ENCODE results near the gene BYSL.

Gene BYSL

GRCh38 chr6:41966214-41966920 lies 45.1 kb downstream of the BYSL start:
- TF ChIP-seq, protein P1, sequence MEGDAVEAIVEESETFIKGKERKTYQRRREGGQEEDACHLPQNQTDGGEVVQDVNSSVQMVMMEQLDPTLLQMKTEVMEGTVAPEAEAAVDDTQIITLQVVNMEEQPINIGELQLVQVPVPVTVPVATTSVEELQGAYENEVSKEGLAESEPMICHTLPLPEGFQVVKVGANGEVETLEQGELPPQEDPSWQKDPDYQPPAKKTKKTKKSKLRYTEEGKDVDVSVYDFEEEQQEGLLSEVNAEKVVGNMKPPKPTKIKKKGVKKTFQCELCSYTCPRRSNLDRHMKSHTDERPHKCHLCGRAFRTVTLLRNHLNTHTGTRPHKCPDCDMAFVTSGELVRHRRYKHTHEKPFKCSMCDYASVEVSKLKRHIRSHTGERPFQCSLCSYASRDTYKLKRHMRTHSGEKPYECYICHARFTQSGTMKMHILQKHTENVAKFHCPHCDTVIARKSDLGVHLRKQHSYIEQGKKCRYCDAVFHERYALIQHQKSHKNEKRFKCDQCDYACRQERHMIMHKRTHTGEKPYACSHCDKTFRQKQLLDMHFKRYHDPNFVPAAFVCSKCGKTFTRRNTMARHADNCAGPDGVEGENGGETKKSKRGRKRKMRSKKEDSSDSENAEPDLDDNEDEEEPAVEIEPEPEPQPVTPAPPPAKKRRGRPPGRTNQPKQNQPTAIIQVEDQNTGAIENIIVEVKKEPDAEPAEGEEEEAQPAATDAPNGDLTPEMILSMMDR (conservative IDR thresholded peaks at IDR 0.05; ENCODE audit: low read depth, low read length), result no peak
- no peak overlapping the region for H3K4me3 ChIP-seq (ENCODE audit: low read depth, low read length)
- no peak for DNase-seq (ENCODE audit: low read depth)

DNA sequence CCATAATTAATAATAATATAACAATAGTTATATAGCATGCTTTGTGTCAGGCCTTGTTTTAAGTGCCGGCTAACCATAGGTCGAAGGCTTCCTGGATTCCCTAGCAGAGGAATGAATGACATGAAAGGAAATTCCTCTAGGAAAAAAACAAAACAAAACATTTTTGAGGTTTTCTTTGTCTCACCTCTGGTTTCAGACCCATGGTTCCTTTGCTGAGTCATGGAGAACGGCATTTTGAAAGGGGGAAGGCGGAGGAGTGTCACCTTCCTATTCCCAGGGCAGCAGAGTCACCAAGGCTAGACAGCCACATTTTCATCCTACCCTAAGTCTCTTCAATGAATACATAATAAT lies 45.6 kb downstream of the BYSL start:
- TF ChIP-seq, protein P1 (conservative IDR thresholded peaks at IDR 0.05; ENCODE audit: low read depth, low read length), result no peak
- no peak overlapping the region for H3K4me3 ChIP-seq (ENCODE audit: low read depth, low read length)
- DNase-seq (ENCODE audit: low read depth), result peak; percentile 48

DNA sequence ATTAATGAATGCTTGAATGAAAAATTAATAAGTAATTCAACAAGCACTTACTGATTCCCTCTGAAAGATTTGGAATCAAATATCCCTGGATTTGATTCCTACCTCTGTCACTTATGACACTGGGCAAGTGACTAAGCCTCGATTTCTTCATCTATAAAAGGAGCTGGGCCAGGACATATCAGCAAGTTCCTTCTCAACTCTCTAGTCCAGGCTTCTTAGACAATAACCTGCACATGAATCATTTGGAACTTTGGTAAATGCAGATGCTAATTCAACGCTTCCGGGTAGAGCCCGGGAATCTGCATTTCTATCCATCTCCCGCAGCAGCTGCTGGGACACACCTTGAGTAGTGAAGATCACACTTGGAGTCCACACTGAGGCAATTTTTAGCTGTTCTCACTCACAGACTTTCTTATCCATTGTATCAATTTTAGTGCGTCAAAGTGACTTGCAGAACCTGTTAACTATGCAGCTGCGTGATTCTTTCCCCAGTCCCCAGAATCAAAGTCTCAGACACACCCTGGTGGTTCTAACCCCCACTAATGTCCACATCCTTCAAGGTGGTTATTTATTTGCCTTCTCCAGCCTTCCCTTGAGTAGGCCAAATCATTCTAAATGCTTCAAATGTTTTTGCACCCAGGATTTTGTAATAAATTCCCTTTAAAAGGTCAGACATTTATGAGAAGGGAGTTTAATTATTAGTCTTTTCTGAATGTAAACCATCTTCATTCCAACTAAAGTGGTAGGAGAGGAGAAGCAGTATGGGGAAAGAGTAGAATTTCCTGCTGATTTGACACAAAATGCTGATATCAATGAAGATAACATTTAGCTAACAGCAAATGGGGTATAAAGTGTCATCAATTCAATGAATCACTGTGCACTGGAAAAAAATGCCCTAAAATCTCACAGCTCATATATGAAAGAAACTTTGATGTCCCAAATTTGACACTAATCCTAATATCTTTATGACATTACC lies 46.3 kb downstream of the BYSL start:
- peak; percentile 34 for DNase-seq (ENCODE audit: low read depth)
- H3K4me3 ChIP-seq (ENCODE audit: low read depth, low read length), result no peak overlapping the region
- TF ChIP-seq, protein P1 (conservative IDR thresholded peaks at IDR 0.05; ENCODE audit: low read depth, low read length), result no peak

- H3K4me3 ChIP-seq (ENCODE audit: low read depth, low read length), result no peak overlapping the region
- TF ChIP-seq, protein P1 (conservative IDR thresholded peaks at IDR 0.05; ENCODE audit: low read depth, low read length), result no peak
- DNase-seq (ENCODE audit: low read depth), result peak; percentile 60
Observed at GRCh38 chr6:41970436-41970846, 49.1 kb downstream of the BYSL start.

DNA sequence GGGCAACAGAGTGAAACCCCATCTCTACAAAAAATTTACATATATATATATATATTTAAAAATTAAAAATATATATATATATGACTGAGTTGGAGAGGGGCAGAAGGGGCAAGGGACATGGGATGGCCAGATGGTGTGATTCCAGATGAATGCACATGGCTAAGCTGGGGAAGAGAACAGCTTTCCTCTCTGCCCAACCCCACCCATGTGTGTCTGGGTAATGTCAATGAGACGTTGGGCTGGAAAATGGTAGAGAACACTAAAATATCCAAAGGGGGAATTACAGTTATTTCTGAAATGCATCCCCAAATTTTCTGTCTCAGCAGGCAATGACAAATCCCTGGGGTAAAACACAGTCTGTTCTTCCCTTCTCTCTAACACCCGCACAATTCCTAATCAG lies 51.5 kb downstream of the BYSL start:
- no peak overlapping the region for H3K4me3 ChIP-seq (ENCODE audit: low read depth, low read length)
- no peak for DNase-seq (ENCODE audit: low read depth)
- TF ChIP-seq, protein P1 (conservative IDR thresholded peaks at IDR 0.05; ENCODE audit: low read depth, low read length), result no peak

DNA sequence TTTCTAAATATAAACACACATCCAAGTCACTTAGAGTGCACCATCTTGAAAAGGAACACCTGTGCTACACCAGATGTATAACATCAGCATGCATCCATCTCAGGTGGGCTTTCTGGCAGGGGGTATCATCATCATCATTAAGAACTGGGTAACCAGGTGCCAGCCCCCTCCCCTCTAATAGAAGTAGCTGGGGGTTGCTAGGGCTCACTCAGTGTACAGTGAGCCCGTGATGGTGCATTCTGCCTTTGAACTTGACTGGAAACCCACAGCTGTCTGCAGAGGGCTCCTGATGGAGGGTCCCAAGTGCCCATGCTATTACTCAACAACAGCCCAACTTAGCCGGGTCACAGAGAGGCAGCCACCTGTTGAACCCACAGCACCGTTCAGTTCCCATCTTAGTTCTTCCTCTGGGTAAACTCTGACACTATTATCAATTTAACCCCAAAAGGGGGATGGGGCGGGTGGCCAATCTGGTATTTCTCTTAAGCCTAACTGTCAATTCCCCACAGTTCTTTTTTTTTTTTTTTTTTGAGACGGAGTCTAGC lies 53.1 kb downstream of the BYSL start:
- H3K4me3 ChIP-seq (ENCODE audit: low read depth, low read length), result no peak overlapping the region
- TF ChIP-seq, protein P1 (conservative IDR thresholded peaks at IDR 0.05; ENCODE audit: low read depth, low read length), result no peak
- DNase-seq (ENCODE audit: low read depth), result no peak

Measured in choroid plexus epithelial cell (primary cell).